CMK (cell line): ENCODE data around the gene SEMA5A.

ENCODE experiments used
- DNase-seq: peaks from one replicate; pipeline ENCODE4 v3.0.0-alpha.2; 2010; ENCODE audit warnings: low read depth

The SEMA5A gene

GRCh38 chr5:9399094-9399493 is 146.8 kb downstream of the SEMA5A start:
- no peak for DNase-seq

GRCh38 chr5:9398227-9398626 is 147.6 kb downstream of the SEMA5A start:
- no peak for DNase-seq

- DNase-seq: no peak
Observed at GRCh38 chr5:9396285-9396770, 149.5 kb downstream of the SEMA5A start.

DNA sequence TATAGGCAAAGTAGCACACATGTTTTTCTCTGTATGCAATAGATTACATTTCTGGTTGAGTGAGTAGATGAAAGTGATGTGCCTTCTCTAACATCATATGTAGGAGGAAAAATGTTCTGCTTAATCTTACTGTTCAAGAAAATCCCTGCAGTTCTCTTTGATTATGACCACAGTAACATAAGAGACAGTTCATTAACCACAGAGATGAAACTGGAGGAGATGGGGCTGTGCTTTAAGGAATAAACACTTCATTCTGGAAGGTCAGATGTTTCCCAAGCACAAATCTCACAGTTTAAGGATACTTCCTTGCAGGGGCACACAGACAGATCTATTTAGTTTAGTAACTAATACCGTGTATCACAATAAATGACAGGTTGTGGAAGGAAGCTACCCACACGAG is 150.2 kb downstream of the SEMA5A start:
- DNase-seq: no peak

DNA sequence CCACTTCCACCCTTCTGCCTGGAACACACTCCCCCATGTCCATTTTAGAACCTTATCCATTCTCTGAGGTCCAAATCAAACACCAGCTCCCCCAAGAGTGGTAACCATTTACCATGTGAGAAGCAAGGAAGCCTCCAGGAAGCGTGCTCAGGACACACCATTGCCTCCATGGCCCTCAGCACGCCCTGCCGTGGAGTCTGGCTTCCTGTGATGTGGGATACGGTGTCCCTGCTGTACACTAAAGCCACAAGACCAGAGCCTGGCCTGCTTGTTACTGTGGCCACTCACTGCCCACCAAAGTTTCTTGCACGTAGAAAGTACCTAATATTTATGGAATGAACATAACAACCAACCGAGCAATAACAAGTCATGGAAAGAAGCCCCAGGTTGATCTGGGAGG is 151.7 kb downstream of the SEMA5A start:
- DNase-seq: no peak

DNA sequence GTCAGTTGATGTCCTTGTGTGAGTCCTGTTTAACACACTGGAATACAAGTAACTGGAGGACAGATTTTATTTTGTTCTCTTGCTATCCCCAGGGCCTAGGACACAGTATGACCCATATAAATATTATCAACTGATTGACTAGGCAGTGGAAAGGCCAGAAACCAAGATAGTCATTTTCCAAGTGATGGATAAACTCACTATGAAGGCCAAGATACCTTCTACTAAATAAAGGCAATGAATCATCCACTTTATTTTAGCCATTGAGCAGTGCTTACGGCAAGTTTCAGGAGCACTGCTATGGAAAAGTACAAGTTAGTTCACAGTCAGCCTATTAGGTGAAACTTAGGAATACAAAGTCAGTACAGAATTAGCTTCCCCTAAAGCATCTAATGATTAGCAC is 153.2 kb downstream of the SEMA5A start:
- DNase-seq: no peak

GRCh38 chr5:9391080-9391479 is 154.8 kb downstream of the SEMA5A start:
- no peak for DNase-seq

DNA sequence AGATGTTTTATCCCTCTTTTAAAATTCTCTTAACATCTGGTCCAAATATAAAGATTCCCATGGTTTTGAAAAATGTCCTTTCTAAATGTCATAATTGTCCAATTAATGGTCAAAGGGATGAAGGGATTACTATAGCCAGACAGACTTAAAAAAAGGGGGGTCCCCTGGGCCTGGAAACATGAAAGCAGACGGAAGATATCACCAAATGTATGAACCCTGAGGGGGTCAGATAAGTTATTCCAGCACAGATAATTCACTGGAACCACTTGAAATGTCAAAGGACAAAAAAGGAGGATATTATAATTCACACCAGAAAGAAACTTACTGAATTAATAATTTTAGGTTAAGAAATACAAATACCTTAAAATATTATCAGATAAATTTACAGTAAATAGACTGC is 155.8 kb downstream of the SEMA5A start:
- DNase-seq: no peak

DNA sequence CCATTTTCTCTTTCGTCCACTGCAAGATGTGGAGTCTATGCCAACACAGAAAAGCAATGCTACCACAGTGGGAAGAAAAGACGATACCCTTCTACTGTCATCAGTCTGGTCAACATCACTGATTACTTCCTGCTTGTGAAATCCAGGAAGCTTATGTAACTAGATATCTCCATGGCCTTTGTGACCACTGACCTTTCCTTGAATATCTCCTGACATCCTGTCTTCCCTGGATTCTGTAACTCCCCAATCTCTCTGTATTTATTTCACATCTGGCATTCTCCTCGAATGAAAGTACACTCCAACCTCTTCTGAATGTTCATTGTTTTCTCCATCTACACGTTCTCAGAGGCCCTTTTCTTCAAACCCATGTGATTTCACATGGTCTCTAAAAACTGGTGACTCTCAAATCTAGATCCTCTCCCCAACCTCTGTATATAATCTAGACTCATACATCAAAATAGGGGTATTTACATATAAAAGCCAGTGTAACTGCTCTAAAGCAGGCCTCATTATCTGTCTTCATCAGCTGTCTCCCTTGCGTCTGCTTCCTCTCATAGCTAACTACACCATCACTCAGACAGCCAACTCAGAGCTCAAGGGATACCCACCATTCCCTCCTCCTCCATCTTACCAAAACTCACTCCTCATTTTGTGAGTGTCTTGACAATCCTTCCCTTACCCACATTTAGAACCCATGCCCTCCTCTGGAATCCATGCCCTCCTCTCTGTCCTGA is 156.8 kb downstream of the SEMA5A start:
- no peak for DNase-seq

GRCh38 chr5:9387879-9388278 is 158.0 kb downstream of the SEMA5A start:
- no peak for DNase-seq

- no peak for DNase-seq
Observed at GRCh38 chr5:9386945-9387344, 158.9 kb downstream of the SEMA5A start.

DNA sequence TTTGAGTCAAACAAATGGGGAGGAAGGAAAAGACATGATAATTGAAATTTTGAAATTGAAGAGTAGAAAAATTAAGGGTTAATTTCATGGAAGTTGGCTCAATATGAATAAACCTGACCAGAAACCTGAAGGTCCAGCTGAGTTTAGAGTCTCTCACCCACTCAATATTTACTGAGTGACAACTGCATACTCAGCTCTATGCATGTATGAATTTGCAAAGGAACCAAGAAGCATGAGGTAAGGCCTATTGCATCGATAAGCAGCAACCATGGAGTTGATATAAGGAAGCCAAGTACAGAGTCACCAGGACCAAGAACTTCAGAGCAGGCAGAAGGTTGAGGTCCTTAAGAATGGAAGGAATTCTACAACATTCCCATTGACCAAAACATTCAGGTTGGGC is 163.4 kb downstream of the SEMA5A start:
- DNase-seq: no peak

- DNase-seq: no peak
Observed at GRCh38 chr5:9381464-9381863, 164.4 kb downstream of the SEMA5A start.

DNA sequence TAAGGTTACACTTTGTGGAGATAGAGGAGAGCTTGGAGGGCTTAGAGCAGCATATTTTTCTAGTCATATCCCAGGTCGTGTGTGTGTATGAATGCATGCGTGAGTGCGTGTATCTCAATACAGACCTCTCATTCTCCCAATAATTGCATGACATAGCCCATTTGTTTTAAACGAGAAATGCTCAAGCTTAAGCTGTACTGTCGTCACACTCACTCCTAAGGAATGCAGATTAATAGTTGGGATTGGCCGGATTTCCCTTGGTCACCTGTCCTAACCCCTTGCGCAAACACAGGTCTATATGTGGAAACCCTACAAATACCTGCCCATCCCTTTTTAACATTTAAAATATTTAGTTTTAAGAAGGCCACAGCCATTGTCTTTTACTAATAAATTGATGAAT is 165.8 kb downstream of the SEMA5A start:
- DNase-seq: no peak

- DNase-seq: no peak
Observed at GRCh38 chr5:9376363-9377117, 169.3 kb downstream of the SEMA5A start.

- no peak for DNase-seq
Observed at GRCh38 chr5:9375756-9376155, 170.1 kb downstream of the SEMA5A start.

GRCh38 chr5:9374025-9374424 is 171.8 kb downstream of the SEMA5A start:
- no peak for DNase-seq

DNA sequence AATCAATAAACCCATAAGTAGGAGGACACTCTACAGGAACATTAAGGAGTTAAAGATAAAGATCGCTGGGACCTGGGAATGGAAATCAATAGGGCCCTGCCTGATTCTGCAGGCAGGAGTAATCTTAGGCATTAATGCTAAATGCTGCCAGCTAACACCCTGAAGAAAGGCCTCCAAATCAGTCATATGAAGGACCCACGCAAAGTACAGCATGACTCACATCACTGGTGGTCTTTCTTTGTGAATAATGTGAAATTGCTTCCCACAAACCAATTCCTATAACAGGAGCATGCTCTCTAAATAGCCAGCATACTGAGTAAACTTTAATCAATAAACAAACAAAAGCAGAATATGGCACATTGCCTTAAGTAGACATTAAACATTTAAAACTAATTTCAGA is 172.3 kb downstream of the SEMA5A start:
- no peak for DNase-seq

DNA sequence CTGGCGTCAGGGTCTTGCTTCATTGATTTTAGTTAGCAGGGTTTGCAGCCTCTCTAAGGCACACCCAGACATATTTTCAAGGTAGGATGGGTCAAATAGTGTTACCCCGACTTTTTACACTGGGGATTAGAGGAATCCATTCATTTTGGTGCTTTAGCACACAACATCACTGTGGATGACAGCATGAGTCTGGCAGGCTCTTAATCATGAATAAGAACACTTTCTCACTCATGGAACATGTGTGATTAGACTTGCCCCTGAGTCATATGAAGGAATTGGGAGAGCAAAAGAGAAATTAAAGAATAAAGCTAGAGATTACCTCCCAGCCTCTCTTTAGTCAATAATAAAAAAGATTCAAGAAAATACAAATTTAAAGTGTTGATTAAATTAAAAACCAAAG is 175.6 kb downstream of the SEMA5A start:
- DNase-seq: no peak

DNA sequence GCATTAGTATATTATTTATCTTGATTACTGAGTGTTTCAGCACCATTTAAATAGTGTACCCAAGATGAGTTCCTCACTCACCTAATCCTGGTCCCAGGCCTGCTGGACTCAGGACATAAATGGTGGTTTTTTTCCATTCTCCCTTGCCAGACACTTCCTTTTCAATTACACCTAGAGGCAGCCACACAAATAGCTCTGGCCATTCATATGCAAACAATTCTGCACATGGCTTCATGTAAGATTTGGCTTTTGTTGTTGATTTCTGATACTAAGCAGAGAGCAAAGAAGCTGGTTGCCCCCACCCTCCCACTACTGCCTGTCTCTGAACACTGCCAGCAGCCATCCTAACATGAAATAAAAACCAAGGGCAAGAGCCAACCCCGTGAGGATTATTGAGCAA is 180.4 kb downstream of the SEMA5A start:
- DNase-seq: no peak

GRCh38 chr5:9363449-9363848 is 182.4 kb downstream of the SEMA5A start:
- no peak for DNase-seq

GRCh38 chr5:9363026-9363425 is 182.8 kb downstream of the SEMA5A start:
- no peak for DNase-seq

- no peak for DNase-seq
Observed at GRCh38 chr5:9362600-9362999, 183.3 kb downstream of the SEMA5A start.

DNA sequence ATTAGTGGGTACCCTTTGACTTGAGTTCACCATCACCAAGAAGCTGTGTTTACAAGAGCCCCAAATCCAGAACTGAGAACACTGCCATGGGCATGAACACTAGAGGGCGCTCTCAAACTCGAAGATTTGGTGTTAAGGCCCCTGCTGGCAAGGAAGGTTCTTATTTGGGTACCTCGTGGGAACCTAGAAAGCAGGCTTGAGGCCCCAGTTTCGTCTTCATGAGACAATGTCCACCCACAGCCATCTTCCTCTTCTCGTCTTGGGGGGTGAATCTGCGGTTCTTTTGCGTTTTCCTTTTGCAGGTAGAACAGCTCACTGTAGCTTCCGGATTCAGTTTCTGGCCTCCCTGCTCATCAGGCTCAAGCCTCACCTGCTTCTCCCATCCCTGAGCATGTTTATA is 184.0 kb downstream of the SEMA5A start:
- peak; percentile 49 for DNase-seq
